Urothelium cell line (cell line): Measurements from ENCODE around the gene POU5F2.

Experiments used
- DNase-seq: peaks from one replicate; pipeline ENCODE4 v3.0.0; 2011; ENCODE audit warnings: low spot score, mixed read lengths
- FAIRE-seq: peaks from 2 replicates; lab custom pipeline; 2011; peaks lifted over from hg19 to GRCh38; lab: Jason Lieb, UNC

Gene POU5F2

DNA sequence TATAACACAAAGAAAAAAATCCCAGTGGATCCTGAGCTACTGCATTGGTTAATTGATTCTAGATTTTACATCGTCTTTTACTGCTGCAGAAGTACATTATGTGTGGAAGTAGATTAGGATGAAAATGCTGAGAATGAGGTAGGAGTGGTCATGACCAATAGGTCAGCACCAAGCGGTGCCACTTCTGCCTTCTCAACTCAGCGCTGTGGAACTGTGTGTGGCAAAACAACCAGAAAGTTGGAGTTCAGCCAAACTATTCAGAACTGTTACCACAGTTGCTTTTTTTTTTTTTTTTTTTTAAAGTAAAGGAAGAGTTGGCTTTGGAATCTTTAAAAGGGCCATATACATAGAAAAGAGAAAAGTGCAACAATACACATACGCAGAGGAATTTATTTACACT lies 24.2 kb downstream of the POU5F2 start:
- DNase-seq (peak; percentile 40), FAIRE-seq (no peak)

DNA sequence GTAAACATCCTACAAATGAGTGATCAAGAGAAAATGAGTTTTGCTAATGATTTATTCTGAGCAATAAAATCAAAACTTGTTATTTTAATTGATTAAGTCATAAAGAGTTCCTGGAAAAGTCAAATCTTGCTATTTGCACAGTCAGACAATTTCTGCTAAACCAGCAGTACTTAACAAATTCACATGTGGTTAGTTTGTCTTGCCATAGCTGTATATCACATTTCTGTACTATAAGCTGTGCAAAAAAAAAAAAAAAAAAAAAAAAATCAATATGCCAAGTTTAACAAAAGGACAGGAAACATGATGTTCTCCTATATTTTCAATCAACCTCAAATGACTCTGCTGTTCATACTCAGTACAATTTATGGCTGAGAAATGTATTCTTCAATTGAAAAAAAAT lies 24.9 kb downstream of the POU5F2 start:
- DNase-seq, result no peak
- no peak for FAIRE-seq

DNA sequence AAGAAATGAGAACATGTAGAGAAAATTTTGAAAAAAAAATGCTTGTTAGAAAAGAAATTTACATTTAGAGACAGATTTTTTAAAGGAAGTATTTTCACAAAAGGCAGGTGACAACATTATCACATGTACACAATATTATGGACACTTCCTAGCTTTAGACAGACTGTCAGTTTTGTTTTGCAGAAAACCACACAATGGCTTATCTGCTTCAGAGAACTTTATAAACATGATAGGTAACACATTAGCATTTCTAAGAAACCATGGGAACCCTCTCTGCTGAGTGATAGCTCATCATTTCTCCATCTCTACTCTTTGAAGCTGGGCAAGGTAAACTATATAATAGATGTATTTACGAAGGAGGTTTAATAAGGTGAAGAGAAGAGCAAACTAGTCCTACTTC lies 25.6 kb downstream of the POU5F2 start:
- FAIRE-seq (no peak), DNase-seq (no peak)

DNA sequence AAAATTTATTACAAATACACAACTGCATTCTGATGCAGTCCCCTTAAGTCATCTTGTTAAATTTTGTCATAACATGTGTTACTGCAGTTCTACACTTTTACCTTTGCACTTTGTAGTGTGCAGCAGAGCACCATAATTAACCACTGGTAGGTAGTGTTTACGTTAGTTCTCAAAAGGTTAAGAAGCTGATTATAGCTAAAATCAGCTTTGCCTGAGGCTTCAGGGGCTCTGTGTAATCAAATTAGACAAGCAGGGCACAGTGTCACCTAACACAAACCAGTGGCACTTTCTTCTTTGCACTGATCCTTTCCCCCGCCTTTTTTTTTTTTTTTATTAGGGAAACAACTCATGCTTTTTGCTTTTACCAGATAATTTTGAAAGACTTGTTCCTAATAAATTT lies 26.1 kb downstream of the POU5F2 start:
- no peak for FAIRE-seq
- DNase-seq, result no peak

DNA sequence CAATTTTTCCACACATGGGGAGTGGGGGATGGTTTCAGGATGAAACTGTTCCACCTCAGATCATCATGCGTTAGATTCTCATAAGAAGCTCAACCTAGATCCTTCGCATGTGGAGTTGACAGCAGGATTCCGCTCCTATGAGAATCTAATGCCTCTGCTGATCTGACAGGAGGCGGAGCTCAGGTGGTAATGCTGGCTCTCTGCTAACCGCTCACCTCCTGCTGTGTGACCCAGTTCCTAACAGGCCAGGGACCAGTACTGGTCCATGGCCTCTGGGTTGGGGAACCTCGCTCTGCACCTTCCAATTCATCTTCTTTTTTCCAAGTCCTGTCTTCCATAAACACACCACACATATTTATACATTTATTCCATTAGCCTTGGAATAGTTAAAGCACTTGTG lies 33.0 kb downstream of the POU5F2 start:
- FAIRE-seq (no peak), DNase-seq (no peak)

DNA sequence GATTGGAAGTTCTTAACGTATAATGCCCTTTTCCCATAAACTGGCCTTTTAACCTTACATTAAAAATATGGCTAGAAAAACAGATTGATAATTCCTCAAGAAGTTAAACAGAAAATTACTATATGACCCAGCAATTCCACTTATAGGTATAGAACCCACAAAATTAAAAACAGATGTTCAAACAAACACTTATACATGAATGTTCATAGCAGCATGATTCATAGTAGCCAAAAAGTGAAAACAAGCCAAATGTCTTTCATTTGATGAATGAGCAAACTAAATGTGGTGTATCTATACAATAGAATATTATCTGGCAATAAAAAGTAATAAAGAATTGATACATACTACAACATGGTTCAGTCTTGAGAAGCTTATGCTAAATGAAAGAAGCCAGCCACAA lies 35.5 kb downstream of the POU5F2 start:
- FAIRE-seq (no peak), DNase-seq (no peak)

DNA sequence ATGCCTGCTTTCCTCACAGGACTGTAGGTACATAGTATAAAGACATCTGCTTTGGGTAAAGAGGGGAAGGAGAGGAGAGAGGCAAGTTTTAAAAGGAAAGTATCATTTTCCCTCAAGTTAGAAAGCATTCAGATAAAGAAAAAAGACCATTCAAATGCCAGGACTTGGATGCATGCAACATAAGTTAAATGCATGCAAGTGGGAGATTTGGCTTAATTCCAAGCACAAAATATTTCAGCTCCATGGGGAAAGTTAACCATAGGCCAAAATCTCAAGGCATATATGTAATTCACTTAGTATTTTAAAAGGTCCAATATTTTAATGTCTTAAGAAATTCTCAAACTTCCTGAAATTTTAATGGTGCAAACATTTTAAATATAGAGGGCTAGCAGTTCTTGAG lies 36.4 kb downstream of the POU5F2 start:
- no peak for DNase-seq
- no peak for FAIRE-seq

DNA sequence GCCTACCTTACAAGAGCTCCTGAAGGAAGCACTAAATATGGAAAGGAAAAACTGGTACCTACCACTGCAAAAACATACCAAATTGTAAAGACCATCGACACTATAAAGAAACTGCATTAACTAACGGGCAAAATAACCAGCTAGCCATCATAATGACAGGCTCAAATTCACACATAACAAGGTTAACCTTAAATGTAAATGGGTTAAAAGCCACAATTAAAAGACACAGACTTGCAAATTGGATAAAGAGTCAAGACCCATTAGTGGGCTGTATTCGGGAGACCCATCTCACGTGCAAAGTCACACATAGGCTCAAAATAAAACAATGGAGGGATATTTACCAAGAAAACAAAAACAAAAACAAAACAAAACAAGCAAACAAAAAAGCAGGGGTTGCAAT lies 49.4 kb downstream of the POU5F2 start:
- no peak for DNase-seq

More for the DNA sequence above, 49.4 kb downstream of the POU5F2 start:
- FAIRE-seq, result no peak
